Measurements from ENCODE around the gene TRPM8.

TRPM8 gene

DNA sequence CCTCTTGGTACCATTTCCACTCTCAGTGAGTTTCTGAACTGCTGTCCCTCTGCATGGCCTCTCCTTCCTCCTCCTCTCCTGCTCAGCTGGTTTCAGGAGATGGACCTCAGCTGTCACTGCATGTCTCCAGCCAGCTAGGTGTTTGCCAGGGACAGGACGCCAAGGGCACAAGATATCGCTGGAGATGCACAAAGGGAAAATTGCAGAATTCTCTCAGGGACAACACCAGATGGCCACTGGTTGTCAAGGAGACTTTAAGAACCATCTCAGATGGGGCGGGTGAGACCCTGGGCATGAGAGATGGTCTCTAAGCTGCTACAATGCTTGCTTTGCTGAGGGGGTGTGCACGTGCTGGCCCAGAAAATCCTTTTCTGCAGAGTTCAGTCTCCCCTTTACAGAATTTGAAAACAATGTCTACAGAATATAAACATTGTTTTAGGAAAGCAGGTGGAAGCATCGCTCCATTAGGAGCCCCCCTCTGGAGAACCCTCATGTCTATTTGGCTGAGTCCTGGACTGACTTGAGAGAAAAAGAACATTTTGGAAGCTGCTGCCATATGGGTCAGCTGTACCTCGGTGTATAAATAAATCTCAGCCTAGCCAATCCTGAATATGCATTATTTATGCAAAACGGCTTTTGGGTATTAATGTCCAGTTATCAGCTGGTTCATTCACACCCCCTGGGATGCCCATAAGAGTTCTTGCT is 75.5 kb downstream of the TRPM8 start:
- no peak for TF ChIP-seq PPARA (CRISPR knock-in tag; IDR thresholded peaks at IDR 0.05; ENCODE audit: borderline replicate concordance)
- TF ChIP-seq ESRRG (CRISPR knock-in tag; IDR thresholded peaks at IDR 0.05), result no peak
- no peak for TF ChIP-seq ZNF70 (CRISPR knock-in tag; IDR thresholded peaks at IDR 0.05)
- TF ChIP-seq SNAI2 (CRISPR knock-in tag; IDR thresholded peaks at IDR 0.05), result no peak
- TF ChIP-seq ZNF565 (CRISPR knock-in tag; conservative IDR thresholded peaks at IDR 0.05; ENCODE audit: low read depth), result no peak
- TF ChIP-seq TOX (CRISPR knock-in tag; IDR thresholded peaks at IDR 0.05; ENCODE audit: borderline replicate concordance), result no peak
- TF ChIP-seq CSDC2 (CRISPR knock-in tag; IDR thresholded peaks at IDR 0.05), result no peak
- no peak for TF ChIP-seq BACH2 (CRISPR knock-in tag; IDR thresholded peaks at IDR 0.05; ENCODE audit: borderline replicate concordance)
- TF ChIP-seq, protein P1, sequence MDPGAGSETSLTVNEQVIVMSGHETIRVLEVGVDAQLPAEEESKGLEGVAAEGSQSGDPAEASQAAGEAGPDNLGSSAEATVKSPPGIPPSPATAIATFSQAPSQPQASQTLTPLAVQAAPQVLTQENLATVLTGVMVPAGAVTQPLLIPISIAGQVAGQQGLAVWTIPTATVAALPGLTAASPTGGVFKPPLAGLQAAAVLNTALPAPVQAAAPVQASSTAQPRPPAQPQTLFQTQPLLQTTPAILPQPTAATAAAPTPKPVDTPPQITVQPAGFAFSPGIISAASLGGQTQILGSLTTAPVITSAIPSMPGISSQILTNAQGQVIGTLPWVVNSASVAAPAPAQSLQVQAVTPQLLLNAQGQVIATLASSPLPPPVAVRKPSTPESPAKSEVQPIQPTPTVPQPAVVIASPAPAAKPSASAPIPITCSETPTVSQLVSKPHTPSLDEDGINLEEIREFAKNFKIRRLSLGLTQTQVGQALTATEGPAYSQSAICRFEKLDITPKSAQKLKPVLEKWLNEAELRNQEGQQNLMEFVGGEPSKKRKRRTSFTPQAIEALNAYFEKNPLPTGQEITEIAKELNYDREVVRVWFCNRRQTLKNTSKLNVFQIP (CRISPR knock-in tag; IDR thresholded peaks at IDR 0.05; ENCODE audit: borderline replicate concordance, low read depth), result no peak
- TF ChIP-seq TCF4 (CRISPR knock-in tag; IDR thresholded peaks at IDR 0.05; ENCODE audit: borderline replicate concordance), result no peak
- TF ChIP-seq GLIS3 (CRISPR knock-in tag; IDR thresholded peaks at IDR 0.05), result no peak
- no peak for TF ChIP-seq ISL1 (CRISPR knock-in tag; IDR thresholded peaks at IDR 0.05)
- TF ChIP-seq, protein P2, sequence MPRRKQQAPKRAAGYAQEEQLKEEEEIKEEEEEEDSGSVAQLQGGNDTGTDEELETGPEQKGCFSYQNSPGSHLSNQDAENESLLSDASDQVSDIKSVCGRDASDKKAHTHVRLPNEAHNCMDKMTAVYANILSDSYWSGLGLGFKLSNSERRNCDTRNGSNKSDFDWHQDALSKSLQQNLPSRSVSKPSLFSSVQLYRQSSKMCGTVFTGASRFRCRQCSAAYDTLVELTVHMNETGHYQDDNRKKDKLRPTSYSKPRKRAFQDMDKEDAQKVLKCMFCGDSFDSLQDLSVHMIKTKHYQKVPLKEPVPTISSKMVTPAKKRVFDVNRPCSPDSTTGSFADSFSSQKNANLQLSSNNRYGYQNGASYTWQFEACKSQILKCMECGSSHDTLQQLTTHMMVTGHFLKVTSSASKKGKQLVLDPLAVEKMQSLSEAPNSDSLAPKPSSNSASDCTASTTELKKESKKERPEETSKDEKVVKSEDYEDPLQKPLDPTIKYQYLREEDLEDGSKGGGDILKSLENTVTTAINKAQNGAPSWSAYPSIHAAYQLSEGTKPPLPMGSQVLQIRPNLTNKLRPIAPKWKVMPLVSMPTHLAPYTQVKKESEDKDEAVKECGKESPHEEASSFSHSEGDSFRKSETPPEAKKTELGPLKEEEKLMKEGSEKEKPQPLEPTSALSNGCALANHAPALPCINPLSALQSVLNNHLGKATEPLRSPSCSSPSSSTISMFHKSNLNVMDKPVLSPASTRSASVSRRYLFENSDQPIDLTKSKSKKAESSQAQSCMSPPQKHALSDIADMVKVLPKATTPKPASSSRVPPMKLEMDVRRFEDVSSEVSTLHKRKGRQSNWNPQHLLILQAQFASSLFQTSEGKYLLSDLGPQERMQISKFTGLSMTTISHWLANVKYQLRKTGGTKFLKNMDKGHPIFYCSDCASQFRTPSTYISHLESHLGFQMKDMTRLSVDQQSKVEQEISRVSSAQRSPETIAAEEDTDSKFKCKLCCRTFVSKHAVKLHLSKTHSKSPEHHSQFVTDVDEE (CRISPR knock-in tag; IDR thresholded peaks at IDR 0.05), result no peak
- TF ChIP-seq ZFP30 (CRISPR knock-in tag; IDR thresholded peaks at IDR 0.05), result no peak
- TF ChIP-seq, protein P3, sequence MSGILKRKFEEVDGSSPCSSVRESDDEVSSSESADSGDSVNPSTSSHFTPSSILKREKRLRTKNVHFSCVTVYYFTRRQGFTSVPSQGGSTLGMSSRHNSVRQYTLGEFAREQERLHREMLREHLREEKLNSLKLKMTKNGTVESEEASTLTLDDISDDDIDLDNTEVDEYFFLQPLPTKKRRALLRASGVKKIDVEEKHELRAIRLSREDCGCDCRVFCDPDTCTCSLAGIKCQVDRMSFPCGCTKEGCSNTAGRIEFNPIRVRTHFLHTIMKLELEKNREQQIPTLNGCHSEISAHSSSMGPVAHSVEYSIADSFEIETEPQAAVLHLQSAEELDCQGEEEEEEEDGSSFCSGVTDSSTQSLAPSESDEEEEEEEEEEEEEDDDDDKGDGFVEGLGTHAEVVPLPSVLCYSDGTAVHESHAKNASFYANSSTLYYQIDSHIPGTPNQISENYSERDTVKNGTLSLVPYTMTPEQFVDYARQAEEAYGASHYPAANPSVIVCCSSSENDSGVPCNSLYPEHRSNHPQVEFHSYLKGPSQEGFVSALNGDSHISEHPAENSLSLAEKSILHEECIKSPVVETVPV (CRISPR knock-in tag; IDR thresholded peaks at IDR 0.05), result no peak
- TF ChIP-seq ZC3H10 (CRISPR knock-in tag; IDR thresholded peaks at IDR 0.05), result no peak
- no peak for TF ChIP-seq ZFP3 (CRISPR knock-in tag; IDR thresholded peaks at IDR 0.05)
- TF ChIP-seq, protein P4, sequence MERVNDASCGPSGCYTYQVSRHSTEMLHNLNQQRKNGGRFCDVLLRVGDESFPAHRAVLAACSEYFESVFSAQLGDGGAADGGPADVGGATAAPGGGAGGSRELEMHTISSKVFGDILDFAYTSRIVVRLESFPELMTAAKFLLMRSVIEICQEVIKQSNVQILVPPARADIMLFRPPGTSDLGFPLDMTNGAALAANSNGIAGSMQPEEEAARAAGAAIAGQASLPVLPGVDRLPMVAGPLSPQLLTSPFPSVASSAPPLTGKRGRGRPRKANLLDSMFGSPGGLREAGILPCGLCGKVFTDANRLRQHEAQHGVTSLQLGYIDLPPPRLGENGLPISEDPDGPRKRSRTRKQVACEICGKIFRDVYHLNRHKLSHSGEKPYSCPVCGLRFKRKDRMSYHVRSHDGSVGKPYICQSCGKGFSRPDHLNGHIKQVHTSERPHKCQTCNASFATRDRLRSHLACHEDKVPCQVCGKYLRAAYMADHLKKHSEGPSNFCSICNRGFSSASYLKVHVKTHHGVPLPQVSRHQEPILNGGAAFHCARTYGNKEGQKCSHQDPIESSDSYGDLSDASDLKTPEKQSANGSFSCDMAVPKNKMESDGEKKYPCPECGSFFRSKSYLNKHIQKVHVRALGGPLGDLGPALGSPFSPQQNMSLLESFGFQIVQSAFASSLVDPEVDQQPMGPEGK (CRISPR knock-in tag; IDR thresholded peaks at IDR 0.05; ENCODE audit: borderline replicate concordance), result no peak
- TF ChIP-seq, protein P5, sequence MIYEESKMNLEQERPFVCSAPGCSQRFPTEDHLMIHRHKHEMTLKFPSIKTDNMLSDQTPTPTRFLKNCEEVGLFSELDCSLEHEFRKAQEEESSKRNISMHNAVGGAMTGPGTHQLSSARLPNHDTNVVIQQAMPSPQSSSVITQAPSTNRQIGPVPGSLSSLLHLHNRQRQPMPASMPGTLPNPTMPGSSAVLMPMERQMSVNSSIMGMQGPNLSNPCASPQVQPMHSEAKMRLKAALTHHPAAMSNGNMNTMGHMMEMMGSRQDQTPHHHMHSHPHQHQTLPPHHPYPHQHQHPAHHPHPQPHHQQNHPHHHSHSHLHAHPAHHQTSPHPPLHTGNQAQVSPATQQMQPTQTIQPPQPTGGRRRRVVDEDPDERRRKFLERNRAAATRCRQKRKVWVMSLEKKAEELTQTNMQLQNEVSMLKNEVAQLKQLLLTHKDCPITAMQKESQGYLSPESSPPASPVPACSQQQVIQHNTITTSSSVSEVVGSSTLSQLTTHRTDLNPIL (CRISPR knock-in tag; IDR thresholded peaks at IDR 0.05; ENCODE audit: low read depth), result no peak
- TF ChIP-seq ZNF8 (CRISPR knock-in tag; IDR thresholded peaks at IDR 0.05), result no peak
- ATAC-seq, result no peak

DNA sequence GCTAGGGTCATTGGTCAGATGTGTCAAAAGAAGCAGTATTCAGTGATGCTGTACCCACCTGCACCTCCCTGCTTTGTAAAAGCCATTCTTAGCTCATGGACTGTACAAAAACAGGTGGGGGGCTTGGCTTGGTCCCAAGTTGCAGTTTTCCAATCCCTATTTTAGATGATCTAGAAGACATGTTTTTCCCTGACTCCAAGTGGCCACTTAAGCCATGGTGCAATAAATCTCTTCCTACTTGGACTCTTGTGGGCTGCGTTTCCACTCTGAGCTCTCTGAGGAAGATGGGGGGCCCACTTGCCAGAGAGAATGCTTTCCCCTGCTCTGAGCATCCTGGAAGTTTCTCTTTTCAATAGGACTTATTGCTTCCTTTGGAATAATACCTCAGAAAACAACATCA is 76.3 kb downstream of the TRPM8 start:
- TF ChIP-seq, protein P3 (CRISPR knock-in tag; IDR thresholded peaks at IDR 0.05), result no peak
- TF ChIP-seq ZNF565 (CRISPR knock-in tag; conservative IDR thresholded peaks at IDR 0.05; ENCODE audit: low read depth) (no peak), GLIS3 (CRISPR knock-in tag; IDR thresholded peaks at IDR 0.05) (no peak), ZNF8 (CRISPR knock-in tag; IDR thresholded peaks at IDR 0.05) (no peak)
- TF ChIP-seq, protein P1 (CRISPR knock-in tag; IDR thresholded peaks at IDR 0.05; ENCODE audit: borderline replicate concordance, low read depth), result no peak
- ATAC-seq, result no peak
